HUES48 (cell line): ENCODE measurements around the gene DPYD.

ENCODE experiments used
- H3K27ac ChIP-seq: one replicate; pipeline ENCODE4 v1.7.0; 2013; ENCODE audit warnings: low read depth, low read length, inconsistent platforms
- H3K27me3 ChIP-seq: 2 replicates; pipeline ENCODE4 v1.6.1; 2013; ENCODE audit warnings: mild to moderate bottlenecking, low read length; ENCODE audit not compliant: control insufficient read depth, insufficient read depth
- H3K36me3 ChIP-seq: 2 replicates; pipeline ENCODE4 v1.6.1; 2013; ENCODE audit warnings: low read length; ENCODE audit not compliant: control insufficient read depth, insufficient read depth
- H3K4me1 ChIP-seq: 2 replicates; pipeline ENCODE4 v1.6.1; 2013; ENCODE audit warnings: mild to moderate bottlenecking, low read length; ENCODE audit not compliant: control insufficient read depth, insufficient read depth
- H3K4me3 ChIP-seq: 2 replicates; pipeline ENCODE4 v1.5.1; 2013; ENCODE audit warnings: mild to moderate bottlenecking, low read depth, low read length
- H3K9ac ChIP-seq: 2 replicates; pipeline ENCODE4 v1.6.1; 2013; ENCODE audit warnings: mild to moderate bottlenecking, low read depth, low read length, moderate library complexity
- H3K9me3 ChIP-seq: 2 replicates; pipeline ENCODE4 v1.6.1; 2013; ENCODE audit warnings: low read length; ENCODE audit not compliant: control insufficient read depth, insufficient read depth

DPYD gene

DNA sequence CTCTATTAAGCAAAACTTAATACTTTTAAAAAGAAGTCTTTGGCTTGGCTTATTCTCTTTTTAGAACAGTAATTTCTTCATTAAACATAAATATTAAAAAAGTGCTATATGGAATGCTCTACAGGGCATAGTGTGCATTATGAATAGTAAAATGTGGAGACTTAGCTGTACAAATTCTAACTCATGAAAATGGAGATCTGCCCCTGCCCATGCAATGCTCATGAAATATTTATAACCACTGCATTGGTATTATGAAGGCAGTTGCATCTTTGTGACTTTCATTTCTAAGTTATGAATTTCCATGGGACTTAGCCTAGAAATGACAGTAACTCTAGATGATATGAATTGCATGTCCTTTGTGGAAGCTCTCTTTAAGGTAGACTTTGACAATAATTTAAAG is 613.3 kb downstream of the DPYD start:
- Histone ChIP-seq H3K4me3 (no peak overlapping the region), H3K4me1 (no peaks in the 10 kb centered on the region), H3K36me3 (no peaks in the 10 kb centered on the region), H3K27ac (no peak overlapping the region), H3K9ac (no peak overlapping the region), H3K27me3 (no peaks in the 10 kb centered on the region), H3K9me3 (no peaks in the 10 kb centered on the region)

- Histone ChIP-seq H3K36me3 (no peaks in the 10 kb centered on the region), H3K27me3 (no peaks in the 10 kb centered on the region), H3K4me3 (no peak overlapping the region), H3K4me1 (no peaks in the 10 kb centered on the region), H3K9ac (no peak overlapping the region), H3K9me3 (no peaks in the 10 kb centered on the region), H3K27ac (no peak overlapping the region)
Measured at GRCh38 chr1:97307151-97307550, 613.7 kb downstream of the DPYD start.

DNA sequence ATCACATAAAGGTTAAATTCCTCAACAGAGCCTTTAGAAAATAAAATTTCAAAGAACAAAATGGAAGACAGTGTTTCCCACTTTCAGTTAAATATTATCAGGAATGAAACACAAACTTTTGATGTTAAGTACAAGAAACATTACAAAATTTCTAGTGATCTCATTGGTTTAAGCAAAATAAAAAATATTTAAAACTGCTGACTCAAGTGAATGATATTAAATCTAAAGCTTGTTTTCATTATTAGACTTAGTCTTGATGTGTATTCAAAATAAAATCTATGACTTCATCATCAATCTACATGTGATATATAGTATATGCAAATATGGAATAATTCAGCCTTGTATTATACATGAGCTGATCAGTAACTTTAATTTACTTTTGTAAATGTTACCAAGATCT is 614.3 kb downstream of the DPYD start:
- H3K4me3 ChIP-seq = no peak overlapping the region
- no peaks in the 10 kb centered on the region for H3K27me3 ChIP-seq
- no peak overlapping the region for H3K27ac ChIP-seq
- H3K36me3 ChIP-seq = no peaks in the 10 kb centered on the region
- no peaks in the 10 kb centered on the region for H3K9me3 ChIP-seq
- no peaks in the 10 kb centered on the region for H3K4me1 ChIP-seq
- H3K9ac ChIP-seq = no peak overlapping the region

DNA sequence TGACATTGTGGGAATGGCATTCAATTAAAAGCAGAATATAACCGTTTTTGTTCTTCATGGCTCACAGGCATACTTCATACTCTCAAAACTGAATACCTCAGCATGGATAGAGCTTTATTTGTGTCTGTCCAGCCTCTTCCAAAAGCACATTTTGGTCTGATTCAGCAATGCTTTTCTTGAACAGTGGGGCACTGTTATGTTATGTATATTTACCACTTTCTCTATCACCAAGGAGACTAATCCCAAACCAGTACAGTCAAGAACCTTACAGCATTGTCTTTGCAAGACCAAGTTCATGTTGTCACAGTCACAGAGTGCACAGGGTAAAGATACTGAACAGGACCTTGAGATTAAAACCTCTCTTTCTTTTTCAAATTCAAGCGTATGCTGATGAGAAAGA is 616.5 kb downstream of the DPYD start:
- no peaks in the 10 kb centered on the region for H3K36me3 ChIP-seq
- no peak overlapping the region for H3K9ac ChIP-seq

GRCh38 chr1:97298966-97299365 is 621.9 kb downstream of the DPYD start:
- no peak overlapping the region for H3K4me3 ChIP-seq
- H3K9me3 ChIP-seq = no peaks in the 10 kb centered on the region
- H3K27me3 ChIP-seq = no peaks in the 10 kb centered on the region
- no peaks in the 10 kb centered on the region for H3K36me3 ChIP-seq
- H3K9ac ChIP-seq = no peak overlapping the region
- H3K4me1 ChIP-seq = no peaks in the 10 kb centered on the region
- no peak overlapping the region for H3K27ac ChIP-seq

More for the DNA sequence above, 616.5 kb downstream of the DPYD start:
- no peaks in the 10 kb centered on the region for H3K9me3 ChIP-seq
- no peaks in the 10 kb centered on the region for H3K27me3 ChIP-seq
- no peak overlapping the region for H3K27ac ChIP-seq
- H3K4me3 ChIP-seq = no peak overlapping the region
- H3K4me1 ChIP-seq = no peaks in the 10 kb centered on the region

GRCh38 chr1:97297611-97298010 is 623.2 kb downstream of the DPYD start:
- Histone ChIP-seq H3K9ac (no peak overlapping the region), H3K36me3 (no peaks in the 10 kb centered on the region), H3K4me1 (no peaks in the 10 kb centered on the region), H3K27ac (no peak overlapping the region), H3K9me3 (no peaks in the 10 kb centered on the region), H3K27me3 (no peaks in the 10 kb centered on the region), H3K4me3 (no peak overlapping the region)

DNA sequence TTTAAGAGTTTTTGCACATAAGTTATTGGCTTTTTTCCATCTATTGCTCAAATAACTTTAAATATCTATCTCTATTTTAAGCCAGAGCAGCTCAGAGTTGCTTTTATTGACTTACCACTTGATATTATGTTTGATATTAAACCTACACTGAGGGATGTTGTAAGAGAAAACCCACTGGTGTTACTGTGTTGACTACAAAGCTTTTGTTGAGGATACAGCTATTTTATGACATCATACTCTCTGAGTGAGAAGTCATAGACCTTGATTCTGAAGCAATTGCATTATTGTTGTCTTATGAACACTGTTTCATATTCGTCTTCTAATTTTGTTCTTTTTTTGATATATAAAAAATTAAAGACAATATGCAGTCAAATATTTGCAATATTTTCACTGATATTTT is 638.9 kb downstream of the DPYD start:
- H3K9me3 ChIP-seq = peaks cover 8% of the 10 kb centered on the region
- no peak overlapping the region for H3K27ac ChIP-seq
- H3K9ac ChIP-seq = no peak overlapping the region
- no peak overlapping the region for H3K4me3 ChIP-seq
- no peaks in the 10 kb centered on the region for H3K4me1 ChIP-seq
- H3K27me3 ChIP-seq = no peaks in the 10 kb centered on the region
- H3K36me3 ChIP-seq = no peaks in the 10 kb centered on the region

DNA sequence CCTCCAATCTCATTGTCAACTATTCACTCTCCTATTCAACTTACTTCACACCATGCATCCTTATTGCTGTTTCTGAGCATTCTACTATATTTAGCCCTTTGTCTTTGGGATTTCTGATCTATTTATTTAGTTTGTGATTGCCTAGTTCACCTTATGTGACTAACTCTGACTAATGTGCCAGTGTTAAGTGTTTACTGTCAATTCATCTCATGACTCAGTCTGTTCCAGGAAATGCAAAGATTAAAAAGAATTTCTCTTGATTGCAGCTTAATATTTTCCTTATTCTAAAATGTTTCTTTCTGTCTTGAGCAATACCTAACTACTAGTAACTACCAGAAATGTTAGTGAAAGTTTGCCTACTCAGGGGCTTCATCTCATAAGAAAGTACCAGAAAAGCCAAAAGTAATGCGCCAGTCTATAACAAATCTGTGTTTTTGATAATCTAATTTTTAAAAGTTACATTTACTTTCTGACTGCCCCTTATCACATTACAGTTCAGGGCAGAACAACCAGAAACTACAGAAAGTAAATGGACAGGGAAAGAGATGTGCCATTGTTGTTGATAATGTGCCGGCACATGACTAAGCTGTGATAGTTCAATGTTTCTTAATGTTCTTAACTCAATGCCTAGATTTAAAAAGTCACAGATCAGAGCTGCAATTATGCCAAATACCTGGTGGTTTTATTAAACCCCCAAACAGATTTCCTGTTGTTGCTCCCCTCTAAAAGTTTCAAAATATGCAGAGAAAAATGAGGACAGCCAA is 642.8 kb downstream of the DPYD start:
- Histone ChIP-seq H3K4me3 (no peak overlapping the region), H3K9me3 (no peaks in the 10 kb centered on the region), H3K27ac (no peak overlapping the region), H3K36me3 (no peaks in the 10 kb centered on the region), H3K9ac (no peak overlapping the region), H3K4me1 (no peaks in the 10 kb centered on the region), H3K27me3 (no peaks in the 10 kb centered on the region)

DNA sequence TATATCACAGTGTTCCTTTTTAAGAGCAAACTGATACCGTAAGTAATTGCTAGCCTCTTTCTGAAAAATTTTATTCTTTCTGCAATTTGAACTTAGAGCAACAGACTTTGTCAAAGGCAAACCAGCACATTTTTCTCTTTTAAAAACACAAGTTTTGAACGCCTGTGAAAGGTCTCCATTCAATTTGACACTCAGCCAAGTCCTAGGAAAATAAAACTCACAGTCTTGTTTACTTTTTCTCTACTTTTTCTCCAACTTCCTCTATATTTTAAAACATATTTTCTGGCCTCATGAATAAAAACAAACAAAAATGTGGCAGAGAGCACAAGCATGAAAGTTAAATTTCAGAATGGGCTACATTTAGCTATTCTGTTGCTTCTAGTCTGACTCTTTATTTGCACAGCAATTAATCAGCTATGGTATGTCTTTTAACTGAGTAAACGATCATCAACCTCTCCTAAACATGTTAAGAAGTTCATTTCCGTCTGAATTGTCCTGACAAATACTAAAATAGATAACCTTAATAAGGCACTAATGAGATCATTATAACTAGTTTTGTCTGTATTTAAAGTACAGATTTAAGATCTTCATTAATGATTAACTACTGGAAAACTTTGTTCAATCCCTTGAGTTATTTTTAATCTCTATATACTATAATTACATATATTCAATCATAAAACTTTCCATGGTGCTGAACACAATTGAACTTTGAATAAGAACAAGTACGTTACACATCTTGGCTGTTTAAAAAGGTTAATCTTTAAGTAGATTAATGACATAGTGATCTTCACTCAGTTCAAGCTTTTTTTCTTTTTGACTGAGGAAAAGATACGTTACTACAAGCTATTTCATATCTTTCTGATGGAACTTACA is 648.7 kb downstream of the DPYD start:
- peaks cover 13% of the 10 kb centered on the region; the same call in 1 of the 2 replicates for H3K4me1 ChIP-seq
- no peak overlapping the region for H3K4me3 ChIP-seq
- H3K27me3 ChIP-seq = no peaks in the 10 kb centered on the region
- H3K9ac ChIP-seq = no peak overlapping the region
- H3K27ac ChIP-seq = no peak overlapping the region
- no peaks in the 10 kb centered on the region for H3K36me3 ChIP-seq
- H3K9me3 ChIP-seq = no peaks in the 10 kb centered on the region

DNA sequence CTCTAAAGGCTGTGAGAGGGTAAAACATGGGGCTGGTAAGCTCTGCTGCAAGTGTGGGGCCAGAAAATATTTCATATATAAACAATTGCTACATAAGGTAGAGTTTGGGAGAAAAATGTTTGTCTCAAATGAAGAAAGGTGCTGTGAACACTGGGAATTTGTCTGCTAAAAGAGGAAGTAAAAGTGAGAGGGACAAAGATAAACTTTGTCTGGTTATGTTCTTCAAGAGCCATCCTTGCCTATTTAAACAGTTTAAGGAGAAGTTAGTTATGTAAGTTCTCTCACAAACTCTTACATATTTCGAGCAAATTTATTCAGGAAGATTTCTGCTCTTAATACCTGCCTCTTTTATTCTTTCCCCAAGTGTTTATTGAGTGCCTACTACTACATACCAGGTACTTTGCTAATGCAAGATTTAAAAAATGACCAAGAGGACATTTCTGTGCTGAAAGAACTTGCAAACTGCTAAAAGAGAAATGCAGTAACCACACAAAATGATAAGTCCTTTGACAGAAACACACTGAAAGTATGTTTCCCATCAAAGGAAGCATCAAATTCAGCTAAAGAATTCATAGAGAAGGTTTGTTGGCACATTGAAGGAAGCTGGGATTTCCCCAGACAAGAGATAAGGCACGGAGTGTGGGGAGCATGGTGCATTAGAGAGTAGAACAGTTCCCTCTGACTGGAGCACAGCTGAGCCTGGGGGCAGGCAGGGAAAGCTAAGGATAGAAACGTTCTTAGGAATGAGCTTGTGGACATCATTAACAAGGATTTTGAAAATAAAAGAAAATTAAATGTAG is 650.1 kb downstream of the DPYD start:
- no peaks in the 10 kb centered on the region for H3K27me3 ChIP-seq
- no peak overlapping the region for H3K27ac ChIP-seq

More for the DNA sequence above, 650.1 kb downstream of the DPYD start:
- no peak overlapping the region for H3K9ac ChIP-seq
- H3K4me3 ChIP-seq = no peak overlapping the region
- peaks cover 13% of the 10 kb centered on the region; the same call in 1 of the 2 replicates for H3K4me1 ChIP-seq
- H3K36me3 ChIP-seq = no peaks in the 10 kb centered on the region
- no peaks in the 10 kb centered on the region for H3K9me3 ChIP-seq
